Measurements from ENCODE around the gene LRRTM4. TPM values are rescaled to one million over a fixed set of nuclear protein-coding genes. Genes with fewer than 3 reads are reported as not detected.

LRRTM4 gene
- total and polyA plus RNA-seq, 10 of the 15 experiments (the other 5 are each of a cell fraction or from before 2014, with no cell fraction given) = 0.01 to 1.0 TPM; not detected in 8

- no peaks in the 10 kb centered on the region for H3K27me3 ChIP-seq (replicated peaks in 1 of 2; ENCODE audit: control insufficient read depth in 2 of 2, insufficient read depth in 2 of 2, low read length in 1 of 2)
- H3K9ac ChIP-seq (ENCODE audit: control insufficient read depth, insufficient read depth, low read length) = no peak overlapping the region
- H4K20me1 ChIP-seq (ENCODE audit: control insufficient read depth, insufficient read depth) = no peaks in the 10 kb centered on the region
- ChIA-PET CTCF (no interaction called here), POLR2A (no interaction called here), SMC1A (ENCODE audit: uncharacterized antibody, unreplicated experiment) (interaction anchor here (1.5 kb wide), 1 partner anchor 10 kb away, joined by 3 read pairs; no protein-coding TSS in a partner anchor), RAD21 (ENCODE audit: unreplicated experiment) (no interaction called here)
- no peak for ATAC-seq
- no peak overlapping the region for H2AFZ ChIP-seq (ENCODE audit: control insufficient read depth, low read depth, low read length)
- BruUV-seq (replicated peaks) = no TSS peak
- WGBS (ENCODE audit: insufficient coverage, insufficient replicate concordance, low lambda C conversion rate, missing lambda C conversion rate) = 0% methylated on average over 1 of the region's 1 CpG
- no peaks in the 10 kb centered on the region for H3K79me2 ChIP-seq (ENCODE audit: control insufficient read depth, insufficient read depth, low read length)
- FAIRE-seq = no peak
- no peaks in the 10 kb centered on the region for H3K4me1 ChIP-seq (ENCODE audit: control insufficient read depth, insufficient read depth, low read length)
- no peaks in the 10 kb centered on the region for H3K36me3 ChIP-seq (ENCODE audit: control insufficient read depth in 2 of 2, insufficient read depth in 2 of 2, low read length in 1 of 2)
- no peak for TF ChIP-seq NBN (IDR thresholded peaks at IDR 0.05)
- no peak for TF ChIP-seq PKNOX1 (IDR thresholded peaks at IDR 0.05)
- no peak for TF ChIP-seq IRF3 (IDR thresholded peaks at IDR 0.05)
- TF ChIP-seq PML (IDR thresholded peaks at IDR 0.05; ENCODE audit: low read length) = no peak
- no peak for TF ChIP-seq SMARCA5 (IDR thresholded peaks at IDR 0.05)
- no peak for TF ChIP-seq CUX1 (IDR thresholded peaks at IDR 0.05; ENCODE audit: insufficient replicate concordance, low read depth, low read length)
- TF ChIP-seq RCOR1 (conservative IDR thresholded peaks at IDR 0.05; ENCODE audit: low read depth, low read length) = no peak
- no peak for TF ChIP-seq USF2 (IDR thresholded peaks at IDR 0.05; ENCODE audit: borderline replicate concordance, low read depth, low read length)
- TF ChIP-seq MYB (IDR thresholded peaks at IDR 0.05; ENCODE audit: borderline replicate concordance, low read depth, low read length) = no peak
- no peak for TF ChIP-seq TCF7 (IDR thresholded peaks at IDR 0.05; ENCODE audit: borderline replicate concordance)
- no peak for TF ChIP-seq ESRRA (IDR thresholded peaks at IDR 0.05; ENCODE audit: low read length)
- H3K4me3 ChIP-seq = no peak overlapping the region
- no peak overlapping the region for H3K27ac ChIP-seq (ENCODE audit: control insufficient read depth, insufficient read depth)
- in situ Hi-C loops (cut with MboI) = no loop called here
- no peak for DNase-seq (ENCODE audit: low read depth, low spot score)
- intact Hi-C loops (cut with micrococcal nuclease; ENCODE audit: unreplicated experiment) = no loop called here
- H3K9me3 ChIP-seq (replicated peaks; ENCODE audit: control insufficient read depth, insufficient read depth, low read length) = no peaks in the 10 kb centered on the region
- H3K4me2 ChIP-seq (ENCODE audit: control insufficient read depth, insufficient read depth) = no peak overlapping the region
Measured at GRCh38 chr2:77395011-77395410, 127.2 kb downstream of the LRRTM4 start.

All from GM12878 (cell line).